Keratinocyte (primary cell): Measurements from ENCODE around the gene ARNT2. TPM values are rescaled to one million over a fixed set of nuclear protein-coding genes. Genes with fewer than 3 reads are reported as not detected.

Source experiments
- DNase-seq: peaks from one replicate; pipeline ENCODE4 v3.0.0-alpha.2; 2011; ENCODE audit warnings: low read depth, missing footprints, low spot score
- FAIRE-seq: peaks from 2 replicates; lab custom pipeline; 2011; peaks lifted over from hg19 to GRCh38; lab: Jason Lieb, UNC
- H2AFZ ChIP-seq: 2 replicates; pipeline ENCODE4 v1.6.0; 2012; ENCODE audit warnings: low read length, control low read depth, inconsistent platforms; ENCODE audit not compliant: control insufficient read depth
- H3K27ac ChIP-seq: 2 replicates; pipeline ENCODE4 v1.5.1; 2011; ENCODE audit warnings: low read length; ENCODE audit not compliant: control insufficient read depth, insufficient read depth
- H3K27me3 ChIP-seq: 3 replicates; pipeline ENCODE4 v1.6.0; 2011; ENCODE audit warnings: low read length; ENCODE audit not compliant: control insufficient read depth, insufficient read depth; ENCODE audit errors: extremely low read depth
- H3K36me3 ChIP-seq, 2 experiments: 2 replicates in 1 of 2; 3 replicates in 1 of 2; pipeline ENCODE4 v1.5.1; 2011; ENCODE audit warnings: low read length in 2 of 2, mild to moderate bottlenecking in 1 of 2; ENCODE audit not compliant: control insufficient read depth in 2 of 2, insufficient read depth in 2 of 2; ENCODE audit errors: extremely low read depth in 1 of 2
- H3K4me1 ChIP-seq: 3 replicates; pipeline ENCODE4 v1.5.1; 2011; ENCODE audit warnings: low read length; ENCODE audit not compliant: control insufficient read depth, insufficient read depth; ENCODE audit errors: extremely low read depth
- H3K4me2 ChIP-seq: 3 replicates; pipeline ENCODE4 v1.6.0; 2011; ENCODE audit warnings: low read depth, low read length; ENCODE audit not compliant: control insufficient read depth, insufficient read depth; ENCODE audit errors: extremely low read depth
- H3K4me3 ChIP-seq, 3 experiments: fragments of 200-600 bp in 1 of 3; sonication (generic) in 1 of 3; 2 replicates in 2 of 3; 3 replicates in 1 of 3; pipeline ENCODE4 v1.5.1; 2011 to 2016; ENCODE audit warnings: low read length in 3 of 3, mild to moderate bottlenecking in 3 of 3, control low read depth in 2 of 3, inconsistent platforms in 1 of 3, low read depth in 1 of 3, mixed read lengths in 1 of 3, mixed run types in 1 of 3, moderate library complexity in 1 of 3; ENCODE audit not compliant: control insufficient read depth in 2 of 3, insufficient read depth in 2 of 3; ENCODE audit errors: extremely low read depth in 1 of 3
- H3K79me2 ChIP-seq: 2 replicates; pipeline ENCODE4 v1.6.0; 2012; ENCODE audit warnings: low read length; ENCODE audit not compliant: control insufficient read depth, insufficient read depth
- H3K9ac ChIP-seq: 3 replicates; pipeline ENCODE4 v1.6.0; 2011; ENCODE audit warnings: low read length; ENCODE audit not compliant: control insufficient read depth, insufficient read depth; ENCODE audit errors: extremely low read depth
- H3K9me1 ChIP-seq: 3 replicates; pipeline ENCODE4 v1.6.0; 2011; ENCODE audit warnings: low read length; ENCODE audit not compliant: control insufficient read depth, insufficient read depth; ENCODE audit errors: extremely low read depth
- H3K9me3 ChIP-seq: 2 replicates; pipeline ENCODE4 v1.5.1; 2012; ENCODE audit warnings: low read depth, low read length; ENCODE audit not compliant: control insufficient read depth
- H4K20me1 ChIP-seq: 3 replicates; pipeline ENCODE4 v1.6.0; 2011; ENCODE audit warnings: low read length; ENCODE audit not compliant: control insufficient read depth, insufficient read depth; ENCODE audit errors: extremely low read depth
- EZH2 ChIP-seq: IDR thresholded peaks from one replicate; pipeline ENCODE4 v1.6.1; 2012; ENCODE audit warnings: inconsistent platforms, mild to moderate bottlenecking, low read length, moderate library complexity
- dilution Hi-C: fragments of 300-500 bp; cut with MboI; formaldehyde crosslinking; loops from one replicate; pipeline ENCODE4 v1.7.0; 2020; ENCODE audit warnings: low sequenced_read_pairs; ENCODE audit not compliant: extremely low pct_ligation_motif_present
- polyA plus RNA-seq, 5 experiments: library from polyadenylated mRNA; depleted of rRNA in 3 of 5; stranded (reverse) in 3 of 5; stranded (forward) in 1 of 5; unstranded in 1 of 5; fragments of >200 nt; gene quantifications; 1 replicate in 1 of 5; 2 replicates in 3 of 5; 3 replicates in 1 of 5; pipeline versions ENCODE4 v1.2.1 to v1.2.3, GENCODE V29; 2011 to 2012; ENCODE audit warnings: missing spikeins in 2 of 5, low read depth in 1 of 5, low replicate concordance in 1 of 5
- TF ChIP-seq, protein P1 (sequence below), 3 experiments: IDR thresholded peaks in 1 of 3; conservative IDR thresholded peaks in 1 of 3; optimal IDR thresholded peaks in 1 of 3; 2 replicates in 2 of 3; 3 replicates in 1 of 3; pipeline versions ENCODE3 to v1.5.1; 2011; ENCODE audit warnings: low read length in 3 of 3, mild to moderate bottlenecking in 3 of 3, moderate library complexity in 2 of 3, control low read depth in 1 of 3, inconsistent platforms in 1 of 3; ENCODE audit not compliant: insufficient read depth in 2 of 3; ENCODE audit errors: extremely low read depth in 1 of 3

The ARNT2 gene
- polyA plus RNA-seq, 1 donor (not counting 4 experiments of a cell fraction or from before 2014, with no cell fraction given), result 0.16 TPM

DNA sequence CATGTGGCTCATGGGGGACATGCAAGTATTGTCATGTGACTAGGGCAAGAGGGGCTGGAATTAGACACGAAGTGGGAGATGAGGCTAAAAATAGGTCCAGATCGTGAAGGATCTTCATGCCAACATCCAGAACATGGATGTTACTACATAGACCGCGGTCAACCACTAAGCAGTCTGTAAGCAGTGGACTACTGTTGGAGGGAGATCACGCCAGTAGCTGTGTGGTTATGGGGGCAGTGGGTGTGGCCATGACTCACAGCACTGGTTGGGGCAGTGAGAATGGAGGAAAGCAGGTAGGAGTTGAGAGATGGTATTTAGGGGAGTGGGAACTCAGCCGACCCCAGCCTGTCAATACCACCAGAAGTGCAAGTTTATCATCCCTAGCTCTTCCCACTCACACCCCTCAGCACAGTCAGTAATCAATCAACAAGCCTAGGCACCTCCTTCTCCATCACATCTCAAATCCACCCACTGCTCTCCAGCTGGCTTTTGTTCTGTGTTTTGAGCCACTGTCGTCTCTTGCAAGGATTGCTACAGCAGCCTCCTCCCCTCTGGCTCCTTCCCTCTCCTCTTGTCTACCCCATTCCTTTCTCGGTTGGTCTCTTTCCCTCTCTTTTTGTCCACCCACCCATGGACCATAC, 183.8 kb downstream of the ARNT2 start:
- Histone ChIP-seq H3K9me1 (no peaks in the 10 kb centered on the region), H3K4me1 (peaks cover 49% of the 10 kb centered on the region), H3K36me3 (no peaks in the 10 kb centered on the region), H3K79me2 (no peaks in the 10 kb centered on the region), H3K9me3 (no peaks in the 10 kb centered on the region), H4K20me1 (no peaks in the 10 kb centered on the region), H3K27me3 (no peaks in the 10 kb centered on the region), H2AFZ (no peak overlapping the region), H3K9ac (peak overlapping the region; percentile 35), H3K27ac (peak overlapping the region; percentile 85), H3K4me2 (peak overlapping the region; percentile 63), H3K4me3 (no peak overlapping the region)
- dilution Hi-C loops, result loop anchor here (25.0 kb wide), 1 partner anchor 99 kb away; the partner anchor contains the start of gene ABHD17C
- DNase-seq (no peak), FAIRE-seq (no peak)
- TF ChIP-seq EZH2, result no peak
- TF ChIP-seq, protein P1, sequence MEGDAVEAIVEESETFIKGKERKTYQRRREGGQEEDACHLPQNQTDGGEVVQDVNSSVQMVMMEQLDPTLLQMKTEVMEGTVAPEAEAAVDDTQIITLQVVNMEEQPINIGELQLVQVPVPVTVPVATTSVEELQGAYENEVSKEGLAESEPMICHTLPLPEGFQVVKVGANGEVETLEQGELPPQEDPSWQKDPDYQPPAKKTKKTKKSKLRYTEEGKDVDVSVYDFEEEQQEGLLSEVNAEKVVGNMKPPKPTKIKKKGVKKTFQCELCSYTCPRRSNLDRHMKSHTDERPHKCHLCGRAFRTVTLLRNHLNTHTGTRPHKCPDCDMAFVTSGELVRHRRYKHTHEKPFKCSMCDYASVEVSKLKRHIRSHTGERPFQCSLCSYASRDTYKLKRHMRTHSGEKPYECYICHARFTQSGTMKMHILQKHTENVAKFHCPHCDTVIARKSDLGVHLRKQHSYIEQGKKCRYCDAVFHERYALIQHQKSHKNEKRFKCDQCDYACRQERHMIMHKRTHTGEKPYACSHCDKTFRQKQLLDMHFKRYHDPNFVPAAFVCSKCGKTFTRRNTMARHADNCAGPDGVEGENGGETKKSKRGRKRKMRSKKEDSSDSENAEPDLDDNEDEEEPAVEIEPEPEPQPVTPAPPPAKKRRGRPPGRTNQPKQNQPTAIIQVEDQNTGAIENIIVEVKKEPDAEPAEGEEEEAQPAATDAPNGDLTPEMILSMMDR (optimal IDR thresholded peaks at IDR 0.05 in 1 of 3, IDR thresholded peaks at IDR 0.05 in 1 of 3, conservative IDR thresholded peaks at IDR 0.05 in 1 of 3; ENCODE audit: extremely low read depth in 1 of 3, insufficient read depth in 2 of 3, low read length in 3 of 3), result no peak

- DNase-seq (peak; percentile 66), FAIRE-seq (peak; percentile 93)
- Histone ChIP-seq H3K4me2 (peak overlapping the region; percentile 63), H4K20me1 (no peaks in the 10 kb centered on the region), H3K27ac (peak overlapping the region; percentile 85), H3K36me3 (no peaks in the 10 kb centered on the region), H2AFZ (no peak overlapping the region), H3K4me1 (peaks cover 49% of the 10 kb centered on the region), H3K27me3 (no peaks in the 10 kb centered on the region), H3K9ac (peak overlapping the region; percentile 35), H3K4me3 (no peak overlapping the region), H3K79me2 (no peaks in the 10 kb centered on the region), H3K9me1 (no peaks in the 10 kb centered on the region), H3K9me3 (no peaks in the 10 kb centered on the region)
- TF ChIP-seq, protein P1 (optimal IDR thresholded peaks at IDR 0.05 in 1 of 3, IDR thresholded peaks at IDR 0.05 in 1 of 3, conservative IDR thresholded peaks at IDR 0.05 in 1 of 3; ENCODE audit: extremely low read depth in 1 of 3, insufficient read depth in 2 of 3, low read length in 3 of 3), result no peak
- no peak for TF ChIP-seq EZH2
- dilution Hi-C loops, result loop anchor here (25.0 kb wide), 1 partner anchor 98 kb away; the partner anchor contains the start of gene ABHD17C
Measured at GRCh38 chr15:80588801-80589200, 184.6 kb downstream of the ARNT2 start.
